ENCODE results near the gene RPS5.

DNA sequence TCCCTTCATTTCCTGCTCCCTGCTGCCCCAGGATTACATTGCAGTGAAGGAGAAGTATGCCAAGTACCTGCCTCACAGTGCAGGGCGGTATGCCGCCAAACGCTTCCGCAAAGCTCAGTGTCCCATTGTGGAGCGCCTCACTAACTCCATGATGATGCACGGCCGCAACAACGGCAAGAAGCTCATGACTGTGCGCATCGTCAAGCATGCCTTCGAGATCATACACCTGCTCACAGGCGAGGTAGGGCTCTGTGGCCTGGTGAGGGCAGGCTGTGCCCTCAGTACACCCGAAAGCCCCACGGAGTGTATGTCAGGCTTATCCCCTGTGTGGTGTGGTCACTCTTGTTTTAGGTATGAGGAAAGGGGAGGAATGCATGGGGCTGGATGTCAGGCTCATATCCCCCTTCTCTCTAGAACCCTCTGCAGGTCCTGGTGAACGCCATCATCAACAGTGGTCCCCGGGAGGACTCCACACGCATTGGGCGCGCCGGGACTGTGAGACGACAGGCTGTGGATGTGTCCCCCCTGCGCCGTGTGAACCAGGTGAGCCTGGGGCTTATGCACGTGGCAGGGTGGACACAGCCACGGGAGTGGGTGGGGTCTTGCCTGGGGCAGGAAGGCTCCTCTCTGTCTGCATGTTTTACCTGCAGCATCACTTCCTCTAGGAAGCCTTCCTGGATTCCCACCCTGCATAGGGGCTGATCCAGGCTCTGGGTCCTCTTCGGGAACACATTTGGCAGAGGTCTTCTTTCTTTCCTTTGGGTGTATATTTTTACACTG lies 6.1 kb downstream of the RPS5 start:
- TF ChIP-seq GATA2 (IDR thresholded peaks at IDR 0.05; ENCODE audit: low read depth, low read length) (no peak), GATA3 (IDR thresholded peaks at IDR 0.05; ENCODE audit: low read depth, low read length) (no peak)

All from SH-SY5Y (cell line).